CD4-positive, alpha-beta T cell treated with Interleukin-1 beta for 1 hour (primary cell): Measurements from ENCODE around the gene SMS.
A peak's percentile ranks its signal among the peaks of the same experiment; 100 is the strongest.
"Not testable (repeated sequence)": the region's sequence is repeated elsewhere in the genome, so short reads cannot be mapped to it uniquely, and the experiment has no call there.

Experiments used
- DNase-seq, 2 donors: peaks; one replicate each; pipeline ENCODE4 v3.0.0-alpha.2; 2020 to 2022

The SMS gene

GRCh38 chrX:21940356-21940829, at the start of gene SMS:
TSS of gene SMS (plus strand) at chrX:21940709. CDS start at chrX:21940825, 116 bp downstream.
- DNase-seq: peak; percentile 46 to 52

GRCh38 chrX:21905313-21905712, 35.2 kb upstream of the SMS start:
- no peak for DNase-seq

GRCh38 chrX:21905953-21906352, 34.6 kb upstream of the SMS start:
- DNase-seq: no peak

GRCh38 chrX:21907260-21907659, 33.2 kb upstream of the SMS start:
- no peak for DNase-seq

GRCh38 chrX:21911481-21911880, 29.0 kb upstream of the SMS start:
- no peak for DNase-seq

- no peak for DNase-seq
These were observed 28.3 kb upstream of the SMS start for GRCh38 chrX:21912220-21912619.

- no peak for DNase-seq
These were observed 27.5 kb upstream of the SMS start for GRCh38 chrX:21912989-21913388.

GRCh38 chrX:21926116-21926515, 14.4 kb upstream of the SMS start:
- no peak for DNase-seq

GRCh38 chrX:21926527-21927278, 13.8 kb upstream of the SMS start:
- DNase-seq: no peak

- DNase-seq: no peak
These were observed 11.3 kb upstream of the SMS start for GRCh38 chrX:21929209-21929608.

GRCh38 chrX:21930986-21931385, 9.5 kb upstream of the SMS start:
- DNase-seq: no peak

- peak in 1 of 2 donors; percentile 44 for DNase-seq
These were observed 8.1 kb upstream of the SMS start for GRCh38 chrX:21932292-21933002.

- no peak for DNase-seq
These were observed 7.4 kb upstream of the SMS start for GRCh38 chrX:21933077-21933476.

GRCh38 chrX:21934414-21934813, 6.1 kb upstream of the SMS start:
- DNase-seq: no peak

GRCh38 chrX:21939906-21940305, 603 bp upstream of the SMS start:
- DNase-seq: no peak

- DNase-seq: no peak
These were observed 3.1 kb downstream of the SMS start for GRCh38 chrX:21943460-21944135.

GRCh38 chrX:21944136-21944615, 3.7 kb downstream of the SMS start:
- no peak for DNase-seq

GRCh38 chrX:21946925-21947641, 6.6 kb downstream of the SMS start:
- DNase-seq: no peak

- DNase-seq: no peak
These were observed 7.2 kb downstream of the SMS start for GRCh38 chrX:21947671-21948070.

GRCh38 chrX:21948897-21949578, 8.5 kb downstream of the SMS start:
- DNase-seq: no peak

- DNase-seq: no peak
These were observed 9.2 kb downstream of the SMS start for GRCh38 chrX:21949689-21950088.

GRCh38 chrX:21950557-21950956, 10.0 kb downstream of the SMS start:
- DNase-seq: not testable (repeated sequence)
